GM18511 (cell line): Measurements from ENCODE around the gene PCDH9.

Experiments
- ATAC-seq: cut with Tn5 transposase; IDR thresholded peaks from one replicate; pipeline ENCODE4 v1.9.1; 2021; ENCODE audit warnings: mild to moderate bottlenecking, moderate library complexity; ENCODE audit not compliant: unreplicated experiment

PCDH9 gene, protein sequence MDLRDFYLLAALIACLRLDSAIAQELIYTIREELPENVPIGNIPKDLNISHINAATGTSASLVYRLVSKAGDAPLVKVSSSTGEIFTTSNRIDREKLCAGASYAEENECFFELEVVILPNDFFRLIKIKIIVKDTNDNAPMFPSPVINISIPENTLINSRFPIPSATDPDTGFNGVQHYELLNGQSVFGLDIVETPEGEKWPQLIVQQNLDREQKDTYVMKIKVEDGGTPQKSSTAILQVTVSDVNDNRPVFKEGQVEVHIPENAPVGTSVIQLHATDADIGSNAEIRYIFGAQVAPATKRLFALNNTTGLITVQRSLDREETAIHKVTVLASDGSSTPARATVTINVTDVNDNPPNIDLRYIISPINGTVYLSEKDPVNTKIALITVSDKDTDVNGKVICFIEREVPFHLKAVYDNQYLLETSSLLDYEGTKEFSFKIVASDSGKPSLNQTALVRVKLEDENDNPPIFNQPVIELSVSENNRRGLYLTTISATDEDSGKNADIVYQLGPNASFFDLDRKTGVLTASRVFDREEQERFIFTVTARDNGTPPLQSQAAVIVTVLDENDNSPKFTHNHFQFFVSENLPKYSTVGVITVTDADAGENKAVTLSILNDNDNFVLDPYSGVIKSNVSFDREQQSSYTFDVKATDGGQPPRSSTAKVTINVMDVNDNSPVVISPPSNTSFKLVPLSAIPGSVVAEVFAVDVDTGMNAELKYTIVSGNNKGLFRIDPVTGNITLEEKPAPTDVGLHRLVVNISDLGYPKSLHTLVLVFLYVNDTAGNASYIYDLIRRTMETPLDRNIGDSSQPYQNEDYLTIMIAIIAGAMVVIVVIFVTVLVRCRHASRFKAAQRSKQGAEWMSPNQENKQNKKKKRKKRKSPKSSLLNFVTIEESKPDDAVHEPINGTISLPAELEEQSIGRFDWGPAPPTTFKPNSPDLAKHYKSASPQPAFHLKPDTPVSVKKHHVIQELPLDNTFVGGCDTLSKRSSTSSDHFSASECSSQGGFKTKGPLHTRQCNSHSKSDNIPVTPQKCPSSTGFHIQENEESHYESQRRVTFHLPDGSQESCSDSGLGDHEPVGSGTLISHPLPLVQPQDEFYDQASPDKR (N-terminal part only)

GRCh38 chr13:67229481-67230403, at the start of gene PCDH9:
TSS of gene PCDH9 (minus strand) at chr13:67230336. CDS start at chr13:67228440, 1,896 bp downstream.
- ATAC-seq, result peak; percentile 6

- no peak for ATAC-seq
These were observed 48.1 kb upstream of the PCDH9 start for GRCh38 chr13:67278235-67278634.

GRCh38 chr13:67277581-67277980, 47.4 kb upstream of the PCDH9 start:
- no peak for ATAC-seq

DNA sequence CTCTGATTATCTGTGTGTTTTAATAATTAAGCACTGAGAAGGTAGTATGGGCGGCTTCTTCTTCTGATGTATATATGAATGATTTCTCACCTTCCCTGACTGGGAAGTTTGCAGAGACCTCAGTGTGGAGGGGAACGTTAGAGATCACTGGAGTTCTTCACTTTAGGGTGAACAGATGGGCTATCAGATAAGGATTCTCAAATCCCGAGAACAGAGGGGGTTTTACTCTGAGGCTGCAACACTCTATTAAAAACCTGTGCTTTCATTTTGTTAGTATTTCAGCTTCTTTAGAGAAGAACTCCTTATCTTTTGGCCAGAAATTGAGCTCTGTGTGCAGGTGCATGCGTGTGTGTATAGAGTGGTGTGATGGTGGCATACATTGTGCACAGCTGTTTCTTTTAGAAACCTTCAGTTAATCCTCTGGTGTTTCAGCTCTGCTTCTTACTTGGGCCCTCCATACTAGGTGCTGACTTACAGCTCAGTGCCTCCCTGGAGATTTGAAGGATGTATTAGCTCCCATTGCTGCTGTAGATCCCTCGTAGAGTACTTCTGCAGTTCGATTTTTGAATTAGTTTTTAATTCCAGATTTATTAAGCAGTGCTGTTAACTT, 45.3 kb upstream of the PCDH9 start:
- no peak for ATAC-seq

GRCh38 chr13:67273001-67273400, 42.9 kb upstream of the PCDH9 start:
- no peak for ATAC-seq

GRCh38 chr13:67267136-67267535, 37.0 kb upstream of the PCDH9 start:
- ATAC-seq, result no peak

DNA sequence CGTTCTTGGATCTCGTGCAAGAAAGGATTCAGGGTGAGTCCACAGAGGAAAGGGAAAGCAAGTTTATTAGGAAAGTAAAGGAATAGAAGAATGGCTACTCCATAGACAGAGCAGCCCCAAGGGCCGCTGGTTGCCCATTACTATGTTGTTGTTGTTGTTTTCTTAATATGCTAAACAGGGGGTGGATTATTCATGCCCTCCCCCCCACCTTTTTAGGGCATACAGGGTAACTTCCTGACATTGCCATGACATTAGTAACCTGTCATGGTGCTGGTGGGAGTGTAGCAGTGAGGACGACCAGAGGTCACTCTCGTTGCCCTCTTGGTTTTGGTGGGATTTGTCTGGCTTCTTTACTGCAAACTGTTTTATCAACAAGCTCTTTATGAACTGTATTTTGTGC, 29.1 kb upstream of the PCDH9 start:
- no peak for ATAC-seq

- peak; percentile 71 for ATAC-seq
These were observed 28.3 kb upstream of the PCDH9 start for GRCh38 chr13:67258482-67258881.

GRCh38 chr13:67238861-67239260, 8.7 kb upstream of the PCDH9 start:
- ATAC-seq, result no peak

GRCh38 chr13:67238277-67238859, 8.2 kb upstream of the PCDH9 start:
- ATAC-seq, result peak; percentile 91

DNA sequence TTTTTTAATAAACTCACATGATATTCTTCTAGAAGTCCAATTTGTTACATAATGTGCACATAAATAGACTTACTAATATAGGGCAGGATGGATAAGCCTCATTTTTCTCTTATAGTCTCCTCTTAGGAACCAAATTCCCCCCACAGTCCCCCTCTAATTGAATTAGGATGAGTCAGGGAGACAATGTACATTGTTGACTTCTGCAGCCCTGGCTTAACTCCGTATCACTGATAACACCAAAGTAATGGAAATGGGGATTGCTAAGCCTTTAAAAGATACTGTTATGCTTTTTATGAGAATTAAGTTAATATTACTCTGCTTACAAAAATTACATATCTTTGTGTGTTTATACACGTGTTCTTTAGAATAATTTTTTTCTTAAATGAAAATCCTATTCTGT, 5.1 kb upstream of the PCDH9 start:
- no peak for ATAC-seq

GRCh38 chr13:67232384-67232783, 2.2 kb upstream of the PCDH9 start:
- no peak for ATAC-seq

DNA sequence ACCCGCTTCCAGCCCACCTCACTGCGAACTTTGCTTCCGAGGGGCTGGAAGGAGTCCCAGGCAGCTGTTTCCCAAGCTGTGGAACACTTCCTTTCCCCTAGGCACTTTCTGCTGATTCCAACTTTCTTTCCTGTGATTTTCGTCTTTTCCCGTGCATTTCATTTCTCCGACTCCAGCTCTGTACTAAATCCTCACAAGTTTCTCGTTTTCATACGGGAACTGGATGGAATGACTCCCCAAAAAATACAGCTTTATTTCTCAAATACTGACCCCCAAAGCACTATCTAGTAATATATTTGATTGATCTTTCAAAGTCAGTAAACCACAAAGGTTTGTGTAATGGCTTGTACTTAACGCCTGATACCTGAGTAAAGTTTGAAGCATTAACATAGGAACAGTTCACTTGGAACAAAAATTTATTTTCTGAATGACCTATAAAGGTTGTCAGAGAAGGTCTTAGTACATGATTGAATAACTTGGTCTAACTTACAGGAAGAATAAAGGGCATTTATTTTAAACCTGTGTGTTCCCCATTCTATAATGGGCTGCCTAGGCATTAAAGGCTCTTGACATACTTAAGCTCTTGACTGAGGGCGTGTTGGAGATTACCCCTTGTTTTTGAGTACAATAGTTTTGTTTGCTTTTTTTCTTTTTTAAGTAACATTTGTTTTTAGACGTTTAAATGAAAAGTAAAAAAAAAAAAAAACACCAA, 1.3 kb upstream of the PCDH9 start:
- no peak for ATAC-seq

DNA sequence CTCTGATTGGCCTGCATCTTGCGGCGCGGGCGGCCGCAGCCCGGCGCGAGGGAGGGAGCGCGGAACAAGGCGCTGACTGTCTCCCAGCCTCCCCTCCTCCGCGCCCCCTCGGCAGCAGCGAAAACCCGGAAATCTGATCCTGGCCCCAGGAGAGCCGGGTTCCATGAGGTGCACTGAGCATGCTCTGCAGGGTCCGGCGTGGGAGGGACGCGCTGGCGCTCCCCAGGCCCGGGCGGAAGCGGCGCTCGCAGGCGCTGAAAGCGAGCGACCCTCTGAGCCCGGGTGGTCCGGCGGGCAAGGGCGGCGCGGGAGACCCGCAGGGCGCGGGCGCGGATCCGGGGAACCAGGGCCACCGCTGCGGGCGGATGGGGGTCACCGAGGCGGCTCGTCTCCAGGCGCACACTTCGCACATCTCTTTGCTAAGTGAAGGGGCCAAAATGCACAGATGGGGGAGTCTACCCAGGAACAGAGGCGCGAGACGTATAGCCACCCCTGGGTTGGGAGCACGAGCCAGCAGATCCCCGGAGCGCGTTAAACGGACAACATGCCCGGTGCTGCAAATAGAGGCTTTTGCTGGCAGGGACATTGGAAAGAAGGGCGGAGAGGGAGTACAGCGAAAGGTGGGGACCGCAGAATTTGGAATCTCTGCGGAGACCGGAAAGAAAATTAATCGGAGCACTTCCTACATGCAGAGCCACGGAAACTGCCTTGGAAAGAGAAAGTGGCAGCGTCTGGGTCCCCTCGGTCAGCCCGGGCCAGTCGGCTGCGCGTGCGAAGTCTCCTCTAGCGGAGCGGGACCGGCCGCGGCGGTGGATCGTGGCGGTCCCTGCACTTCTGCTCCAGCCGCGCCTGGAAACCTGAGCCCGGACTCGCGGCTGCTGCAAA, 510 bp upstream of the PCDH9 start:
- peak; percentile 98 for ATAC-seq

GRCh38 chr13:67228916-67229315, 1.2 kb downstream of the PCDH9 start:
- ATAC-seq, result no peak

- no peak for ATAC-seq
These were observed 2.1 kb downstream of the PCDH9 start for GRCh38 chr13:67228031-67228430.

GRCh38 chr13:67227131-67227983, 2.8 kb downstream of the PCDH9 start:
- ATAC-seq, result no peak
